ENCODE measurements around the gene PI4K2B.
"Not testable (repeated sequence)": the region's sequence is repeated elsewhere in the genome, so short reads cannot be mapped to it uniquely, and the experiment has no call there.

Gene PI4K2B

DNA sequence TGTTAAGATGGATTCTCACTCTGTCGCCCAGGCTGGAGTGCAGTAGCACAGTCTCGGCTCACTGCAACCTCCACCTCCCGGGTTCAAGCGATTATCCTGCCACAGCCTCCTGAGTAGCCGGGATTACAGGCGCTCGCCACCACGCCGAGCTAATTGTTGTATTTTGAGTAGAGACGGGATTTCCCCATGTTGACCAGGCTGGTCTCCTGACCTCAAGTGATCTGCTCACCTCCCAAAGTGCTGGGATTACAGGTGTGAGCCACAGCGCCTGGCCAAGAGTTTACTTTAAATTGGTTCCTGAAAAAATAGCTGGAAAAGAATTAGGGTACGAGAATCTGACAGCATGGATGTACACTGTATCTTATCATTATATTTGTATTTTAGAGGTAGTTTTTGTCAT, 20.0 kb downstream of the PI4K2B start:
- not testable (repeated sequence) for H3K4me3 Mint-ChIP-seq, H3K9me3 Mint-ChIP-seq, H3K27ac Mint-ChIP-seq, H3K27me3 Mint-ChIP-seq
- Mint-ChIP-seq H3K4me1 (ENCODE audit: low read depth) (peaks cover 33% of the 10 kb centered on the region), H3K36me3 (ENCODE audit: low read depth) (peaks cover 30% of the 10 kb centered on the region)

DNA sequence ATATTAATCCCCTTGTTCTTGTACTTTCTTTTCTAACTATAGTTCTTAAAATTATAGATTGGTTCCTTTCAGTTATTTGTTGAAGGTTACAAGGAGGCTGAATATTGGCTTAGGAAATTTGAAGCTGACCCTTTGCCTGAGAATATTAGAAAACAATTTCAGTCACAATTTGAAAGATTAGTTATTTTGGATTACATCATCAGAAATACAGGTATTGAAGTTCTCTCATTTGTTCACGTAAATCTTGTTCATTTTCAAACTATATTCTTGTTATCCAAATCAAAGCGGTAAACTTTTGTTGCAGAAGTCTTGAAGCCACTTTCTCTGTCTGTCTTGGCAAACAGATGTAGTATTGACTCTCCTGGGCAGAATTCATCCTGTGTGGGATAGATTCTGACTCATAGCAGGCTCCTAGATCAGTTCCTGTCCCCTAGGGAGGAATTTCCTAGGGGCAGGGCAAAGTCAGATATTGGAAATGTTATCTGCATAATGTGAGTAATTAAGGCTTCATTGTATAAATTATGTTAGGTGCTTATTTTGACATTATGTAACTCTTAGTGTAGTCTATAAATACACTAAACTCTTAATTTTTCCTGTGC, 25.2 kb downstream of the PI4K2B start:
- Mint-ChIP-seq H3K27me3 (no peaks in the 10 kb centered on the region), H3K4me1 (ENCODE audit: low read depth) (no peaks in the 10 kb centered on the region), H3K9me3 (no peaks in the 10 kb centered on the region), H3K27ac (no peak overlapping the region), H3K4me3 (no peak overlapping the region), H3K36me3 (ENCODE audit: low read depth) (peaks cover 47% of the 10 kb centered on the region)

- no peaks in the 10 kb centered on the region for H3K27me3 Mint-ChIP-seq
- no peaks in the 10 kb centered on the region for H3K4me1 Mint-ChIP-seq (ENCODE audit: low read depth)
- H3K9me3 Mint-ChIP-seq: no peaks in the 10 kb centered on the region
- no peak overlapping the region for H3K27ac Mint-ChIP-seq
- peaks cover 30% of the 10 kb centered on the region for H3K36me3 Mint-ChIP-seq (ENCODE audit: low read depth)
- H3K4me3 Mint-ChIP-seq: no peak overlapping the region
Measured at GRCh38 chr4:25271866-25272265, 38.0 kb downstream of the PI4K2B start.

GRCh38 chr4:25280210-25280609, 46.4 kb downstream of the PI4K2B start:
- Mint-ChIP-seq H3K4me3 (no peak overlapping the region), H3K27me3 (no peaks in the 10 kb centered on the region), H3K27ac (no peak overlapping the region), H3K36me3 (ENCODE audit: low read depth) (peaks cover 30% of the 10 kb centered on the region), H3K4me1 (ENCODE audit: low read depth) (no peaks in the 10 kb centered on the region), H3K9me3 (no peaks in the 10 kb centered on the region)

DNA sequence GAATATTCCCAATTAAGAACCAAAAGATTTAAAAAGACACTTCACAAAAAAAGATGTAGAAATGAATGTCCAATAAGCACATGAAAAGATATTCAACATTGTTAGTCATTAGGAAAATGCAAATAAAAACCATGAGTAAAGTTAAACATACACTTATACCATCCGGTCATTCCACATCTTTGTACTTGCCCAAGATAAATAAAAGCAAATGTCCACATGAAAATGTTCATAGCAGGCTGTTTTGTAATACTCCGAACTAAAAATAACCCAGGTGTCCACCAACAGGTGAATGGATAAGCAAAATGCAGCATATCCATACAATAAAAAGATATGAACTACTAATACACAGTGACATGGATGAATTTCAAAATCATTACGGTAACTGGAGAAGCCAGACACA, 50.1 kb downstream of the PI4K2B start:
- no peak overlapping the region for H3K4me3 Mint-ChIP-seq
- peaks cover 12% of the 10 kb centered on the region for H3K9me3 Mint-ChIP-seq
- H3K27me3 Mint-ChIP-seq: peaks cover 6% of the 10 kb centered on the region
- H3K27ac Mint-ChIP-seq: no peak overlapping the region
- H3K4me1 Mint-ChIP-seq (ENCODE audit: low read depth): no peaks in the 10 kb centered on the region
- H3K36me3 Mint-ChIP-seq (ENCODE audit: low read depth): peaks cover 26% of the 10 kb centered on the region

DNA sequence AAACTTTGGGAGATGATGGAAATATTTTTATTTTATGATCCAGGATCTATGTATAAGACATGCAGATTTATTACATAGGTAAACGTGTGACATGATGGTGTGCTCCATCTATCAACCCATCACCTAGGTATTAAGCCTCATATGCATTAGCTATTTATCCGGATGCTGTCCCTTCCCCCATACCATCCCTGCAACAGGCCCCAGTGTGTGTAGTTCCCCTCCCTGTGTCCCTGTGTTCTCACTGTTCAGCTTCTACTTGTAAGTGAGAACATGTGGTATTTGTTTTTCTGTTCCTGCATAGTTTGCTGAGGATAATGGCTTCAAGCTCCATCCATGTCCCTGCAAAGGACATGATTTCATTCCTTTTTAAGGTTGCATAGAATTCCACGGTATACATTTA, 50.6 kb downstream of the PI4K2B start:
- H3K4me1 Mint-ChIP-seq (ENCODE audit: low read depth): no peaks in the 10 kb centered on the region
- peaks cover 6% of the 10 kb centered on the region for H3K27me3 Mint-ChIP-seq

GRCh38 chr4:25290490-25291067, 56.7 kb downstream of the PI4K2B start:
- Mint-ChIP-seq H3K27me3 (peaks cover 6% of the 10 kb centered on the region), H3K4me1 (ENCODE audit: low read depth) (no peaks in the 10 kb centered on the region), H3K36me3 (ENCODE audit: low read depth) (peaks cover 6% of the 10 kb centered on the region), H3K9me3 (peaks cover 19% of the 10 kb centered on the region), H3K4me3 (no peak overlapping the region), H3K27ac (no peak overlapping the region)

More for the DNA sequence above, 50.6 kb downstream of the PI4K2B start:
- peaks cover 26% of the 10 kb centered on the region for H3K36me3 Mint-ChIP-seq (ENCODE audit: low read depth)
- no peak overlapping the region for H3K4me3 Mint-ChIP-seq
- peaks cover 15% of the 10 kb centered on the region for H3K9me3 Mint-ChIP-seq
- no peak overlapping the region for H3K27ac Mint-ChIP-seq

DNA sequence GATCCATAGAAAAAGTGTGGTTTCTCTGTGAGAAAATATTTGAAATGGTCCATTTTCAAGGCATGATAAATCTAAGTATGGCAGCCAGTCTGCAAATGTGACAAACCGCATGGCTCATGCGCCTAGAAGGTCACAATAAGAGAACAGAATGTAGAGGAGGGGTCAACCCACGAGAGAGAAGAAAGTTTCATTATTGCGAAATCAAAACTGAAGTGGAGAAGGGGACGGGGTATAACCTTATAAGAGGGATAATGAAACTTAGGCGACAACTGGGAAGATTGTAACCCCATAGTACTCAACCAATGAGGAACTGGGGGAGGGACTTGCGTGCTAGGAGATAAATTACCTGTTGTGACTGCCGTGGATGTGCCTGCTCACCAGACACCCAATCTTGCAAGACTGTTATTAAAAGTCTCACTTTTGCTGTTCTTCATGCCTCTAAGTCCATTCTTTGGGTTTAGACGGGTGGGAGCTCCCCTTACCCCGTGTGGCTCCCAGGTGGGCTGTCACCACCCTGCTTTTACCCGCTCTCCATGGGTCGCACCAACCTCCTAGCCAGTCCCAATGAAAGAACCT, 57.4 kb downstream of the PI4K2B start:
- Mint-ChIP-seq H3K27me3 (peaks cover 9% of the 10 kb centered on the region), H3K4me3 (no peak overlapping the region), H3K27ac (no peak overlapping the region), H3K4me1 (ENCODE audit: low read depth) (no peaks in the 10 kb centered on the region), H3K36me3 (ENCODE audit: low read depth) (peaks cover 6% of the 10 kb centered on the region), H3K9me3 (peaks cover 19% of the 10 kb centered on the region)

- Mint-ChIP-seq H3K27ac (no peak overlapping the region), H3K27me3 (peaks cover 24% of the 10 kb centered on the region), H3K9me3 (no peaks in the 10 kb centered on the region), H3K4me3 (no peak overlapping the region), H3K36me3 (ENCODE audit: low read depth) (no peaks in the 10 kb centered on the region), H3K4me1 (ENCODE audit: low read depth) (peaks cover 8% of the 10 kb centered on the region)
Measured at GRCh38 chr4:25297528-25298242, 63.9 kb downstream of the PI4K2B start.

GRCh38 chr4:25299476-25300203, 65.8 kb downstream of the PI4K2B start:
- Mint-ChIP-seq H3K4me1 (ENCODE audit: low read depth) (peaks cover 8% of the 10 kb centered on the region), H3K36me3 (ENCODE audit: low read depth) (no peaks in the 10 kb centered on the region), H3K9me3 (no peaks in the 10 kb centered on the region), H3K4me3 (no peak overlapping the region), H3K27me3 (peaks cover 24% of the 10 kb centered on the region), H3K27ac (no peak overlapping the region)

DNA sequence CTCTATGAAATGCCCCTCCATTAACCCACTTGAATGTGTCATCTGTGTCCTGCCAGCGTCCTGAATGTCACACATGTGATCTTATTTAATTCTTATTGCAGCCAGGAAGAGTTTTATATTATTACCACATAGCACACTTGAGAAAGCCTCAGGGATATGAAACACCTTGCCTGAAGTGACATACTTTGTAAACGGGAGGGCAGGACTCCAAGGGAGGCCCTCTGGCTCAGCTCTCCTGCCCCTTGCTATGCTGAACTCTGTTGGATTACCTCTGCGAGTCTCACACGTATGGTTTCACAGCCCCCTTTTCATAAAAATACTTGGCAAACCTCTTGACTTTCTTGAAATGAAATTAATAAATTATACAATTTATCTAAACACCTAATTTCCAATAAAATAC, 67.6 kb downstream of the PI4K2B start:
- Mint-ChIP-seq H3K36me3 (ENCODE audit: low read depth) (no peaks in the 10 kb centered on the region), H3K27ac (no peak overlapping the region), H3K4me3 (no peak overlapping the region), H3K9me3 (no peaks in the 10 kb centered on the region), H3K4me1 (ENCODE audit: low read depth) (peaks cover 8% of the 10 kb centered on the region), H3K27me3 (peaks cover 20% of the 10 kb centered on the region)

DNA sequence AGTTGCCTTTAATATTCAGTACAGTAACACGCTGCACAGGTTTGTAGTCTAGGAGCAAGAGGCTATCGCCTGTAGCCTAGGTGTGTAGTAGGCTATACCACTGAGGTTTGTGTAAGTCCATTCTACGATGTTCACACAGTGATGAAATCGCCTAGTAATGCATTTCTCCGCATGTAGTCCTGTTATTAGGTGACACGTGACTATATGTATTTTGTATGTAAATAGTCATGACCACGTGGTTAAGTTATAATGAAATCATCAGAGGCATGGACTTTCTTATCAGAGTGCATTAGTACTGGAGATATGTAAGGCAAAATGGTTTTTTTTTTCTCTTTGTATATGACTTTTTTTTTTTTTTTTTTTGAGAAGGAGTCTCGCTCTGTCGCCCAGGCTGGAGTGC, 68.8 kb downstream of the PI4K2B start:
- Mint-ChIP-seq H3K4me1 (ENCODE audit: low read depth) (peaks cover 8% of the 10 kb centered on the region), H3K4me3 (no peak overlapping the region), H3K27me3 (peaks cover 18% of the 10 kb centered on the region), H3K36me3 (ENCODE audit: low read depth) (no peaks in the 10 kb centered on the region), H3K9me3 (no peaks in the 10 kb centered on the region), H3K27ac (no peak overlapping the region)

DNA sequence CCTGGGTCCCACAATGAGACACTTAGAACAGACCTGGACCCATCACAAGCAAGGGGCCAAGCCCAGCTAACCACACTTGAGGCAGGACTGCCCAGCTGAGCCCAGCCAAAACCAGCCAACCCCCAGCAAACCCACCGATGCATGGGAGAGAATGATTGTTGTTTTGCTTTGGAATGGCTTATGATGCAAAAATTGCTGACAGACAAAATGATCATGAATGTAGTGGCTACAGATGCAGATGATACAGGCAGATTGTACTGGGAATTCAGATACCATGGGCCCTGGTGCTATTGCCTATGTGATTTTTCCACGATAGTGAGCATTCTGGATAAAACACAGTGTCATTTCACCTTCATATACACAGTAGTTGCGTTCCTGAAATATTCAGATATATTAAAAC, 69.7 kb downstream of the PI4K2B start:
- H3K36me3 Mint-ChIP-seq (ENCODE audit: low read depth): no peaks in the 10 kb centered on the region
- H3K27ac Mint-ChIP-seq: no peak overlapping the region
- H3K4me3 Mint-ChIP-seq: no peak overlapping the region
- no peaks in the 10 kb centered on the region for H3K4me1 Mint-ChIP-seq (ENCODE audit: low read depth)
- H3K9me3 Mint-ChIP-seq: no peaks in the 10 kb centered on the region
- H3K27me3 Mint-ChIP-seq: peaks cover 17% of the 10 kb centered on the region

DNA sequence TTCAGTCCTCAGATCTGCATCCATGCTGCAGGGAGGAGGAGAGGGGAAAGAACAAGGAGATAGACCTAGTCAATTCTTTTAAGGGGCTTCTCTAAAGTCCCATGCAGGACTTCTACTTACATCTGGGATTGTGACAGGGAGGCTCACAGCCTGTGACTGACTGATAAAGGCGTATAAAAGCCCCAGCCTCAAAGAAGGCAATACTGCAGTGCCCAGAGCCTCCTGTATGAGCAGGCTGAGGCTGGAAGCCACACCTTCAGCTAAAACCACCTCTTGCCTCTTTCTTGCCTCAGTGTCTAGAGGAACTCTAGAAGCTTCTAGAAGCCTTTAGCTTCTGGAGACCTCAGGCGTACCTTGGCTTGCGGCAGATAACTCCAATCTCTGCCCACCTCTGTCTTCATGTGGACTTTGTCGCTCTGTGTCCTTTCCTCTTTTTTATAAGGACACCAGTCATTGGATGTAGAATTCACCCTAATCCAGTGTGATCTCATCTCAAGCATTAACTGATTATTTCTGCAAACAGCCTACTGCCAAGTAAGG, 72.8 kb downstream of the PI4K2B start:
- no peaks in the 10 kb centered on the region for H3K27me3 Mint-ChIP-seq
- no peak overlapping the region for H3K27ac Mint-ChIP-seq
- H3K36me3 Mint-ChIP-seq (ENCODE audit: low read depth): no peaks in the 10 kb centered on the region
- H3K4me3 Mint-ChIP-seq: no peak overlapping the region
- peaks cover 3% of the 10 kb centered on the region for H3K4me1 Mint-ChIP-seq (ENCODE audit: low read depth)
- H3K9me3 Mint-ChIP-seq: no peaks in the 10 kb centered on the region

DNA sequence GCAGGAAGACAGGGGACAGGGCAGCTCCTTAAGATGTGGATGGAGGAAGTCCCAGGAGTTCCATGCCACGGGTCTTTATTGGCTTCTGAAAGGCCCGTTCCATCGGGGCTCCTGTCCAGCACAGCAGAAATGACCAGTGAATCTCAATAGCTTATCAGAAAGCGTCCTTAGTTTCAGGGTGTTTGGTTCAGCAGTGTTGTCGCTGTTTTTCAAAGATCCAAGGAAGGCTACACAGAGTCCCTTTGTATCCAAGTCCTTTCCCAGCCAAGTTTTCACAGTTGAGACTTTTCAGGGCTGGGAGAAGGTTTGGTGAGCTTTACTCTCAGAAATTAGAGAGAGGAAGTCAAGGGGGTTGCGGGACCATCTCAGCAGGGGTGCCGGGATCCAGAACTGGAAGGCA, 73.8 kb downstream of the PI4K2B start:
- Mint-ChIP-seq H3K4me1 (ENCODE audit: low read depth) (peaks cover 8% of the 10 kb centered on the region), H3K9me3 (no peaks in the 10 kb centered on the region), H3K27me3 (no peaks in the 10 kb centered on the region), H3K27ac (no peak overlapping the region), H3K36me3 (ENCODE audit: low read depth) (no peaks in the 10 kb centered on the region), H3K4me3 (no peak overlapping the region)

Data from stimulated activated naive CD8-positive, alpha-beta T cell treated with anti-CD3 and anti-CD28 coated beads, Interleukin-15, Interleukin-2, amounts not matched to agents 100 ng/mL and 50 ng/mL, for 24 hours (primary cell).